ENCODE data around the gene KLK15.
"Not testable (repeated sequence)": the region's sequence is repeated elsewhere in the genome, so short reads cannot be mapped to it uniquely, and the experiment has no call there.

The KLK15 gene

DNA sequence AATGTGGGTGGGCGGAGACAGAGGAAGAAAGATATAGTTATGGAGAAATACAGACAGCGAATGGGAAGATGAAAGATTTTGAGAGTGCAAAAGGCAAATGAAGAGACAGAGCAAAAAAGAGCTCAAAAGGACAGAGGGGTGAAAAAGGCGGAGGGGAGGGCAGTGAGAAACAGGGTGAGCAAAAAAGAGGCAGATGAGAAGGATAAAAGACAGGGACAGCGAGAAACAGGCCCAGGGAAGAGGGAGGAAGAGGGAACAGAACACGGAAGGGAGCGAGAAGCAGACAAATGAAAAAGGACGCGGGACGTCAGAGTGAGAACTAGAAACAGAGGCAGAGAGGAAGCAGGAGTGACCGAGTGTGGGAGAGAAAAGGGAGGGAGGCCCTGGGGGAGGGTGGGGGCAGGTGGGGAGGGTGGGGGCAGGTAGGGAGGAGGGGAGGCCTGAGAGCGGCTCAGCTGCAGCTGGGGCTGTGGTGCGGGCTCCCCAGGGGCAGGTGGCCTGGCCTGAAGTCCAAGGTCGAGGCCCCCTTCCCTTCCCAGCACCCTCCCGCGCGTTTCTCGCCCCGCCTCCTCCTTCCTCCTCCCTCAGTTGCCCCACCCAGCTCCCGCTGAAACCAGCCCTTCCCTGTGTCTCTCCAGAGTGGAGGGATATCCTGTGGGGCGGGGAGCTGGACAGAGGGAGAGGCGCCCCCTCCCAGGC lies 12.7 kb downstream of the KLK15 start:
- Histone ChIP-seq H3K9ac (ENCODE audit: low read length) (no peak overlapping the region), H3K36me3 (ENCODE audit: control insufficient read depth, insufficient read depth, low read length) (no peaks in the 10 kb centered on the region), H3K4me3 (ENCODE audit: low read depth, low read length) (peak overlapping the region; percentile 54), H3K27me3 (ENCODE audit: control insufficient read depth, insufficient read depth, low read length) (peaks cover 90% of the 10 kb centered on the region), H3K4me1 (ENCODE audit: control insufficient read depth, insufficient read depth, low read length) (peaks cover 31% of the 10 kb centered on the region), H3K27ac (ENCODE audit: low read depth, low read length) (no peak overlapping the region), H3K9me3 (ENCODE audit: control insufficient read depth, insufficient read depth, low read depth, low read length) (no peaks in the 10 kb centered on the region)

DNA sequence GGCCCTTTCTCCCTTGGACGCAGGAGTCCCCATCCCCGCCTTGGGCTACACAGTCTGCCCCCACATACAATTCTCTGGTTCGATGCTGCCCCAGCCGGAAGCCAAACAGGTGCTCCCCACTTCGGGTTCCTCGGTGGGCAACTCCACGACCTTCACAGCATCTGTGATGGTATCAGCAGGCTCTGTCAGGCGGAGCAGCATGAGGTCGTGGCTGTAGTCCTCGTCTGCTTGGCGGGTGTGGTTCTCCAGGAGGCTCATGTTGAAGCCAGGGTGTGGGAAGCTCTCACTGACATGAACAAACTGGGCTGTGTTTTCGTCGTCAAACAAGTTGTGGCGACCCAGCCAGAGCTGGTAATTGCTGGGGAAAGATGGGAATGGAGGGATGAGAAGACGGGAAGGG lies 13.3 kb downstream of the KLK15 start:
- peaks cover 90% of the 10 kb centered on the region for H3K27me3 ChIP-seq (ENCODE audit: control insufficient read depth, insufficient read depth, low read length)
- no peaks in the 10 kb centered on the region for H3K36me3 ChIP-seq (ENCODE audit: control insufficient read depth, insufficient read depth, low read length)
- H3K27ac ChIP-seq (ENCODE audit: low read depth, low read length), result no peak overlapping the region
- no peaks in the 10 kb centered on the region for H3K9me3 ChIP-seq (ENCODE audit: control insufficient read depth, insufficient read depth, low read depth, low read length)
- peaks cover 31% of the 10 kb centered on the region for H3K4me1 ChIP-seq (ENCODE audit: control insufficient read depth, insufficient read depth, low read length)
- peak overlapping the region; percentile 54 for H3K4me3 ChIP-seq (ENCODE audit: low read depth, low read length)
- H3K9ac ChIP-seq (ENCODE audit: low read length), result no peak overlapping the region

- H3K36me3 ChIP-seq (ENCODE audit: control insufficient read depth, insufficient read depth, low read length), result no peaks in the 10 kb centered on the region
- H3K4me3 ChIP-seq (ENCODE audit: low read depth, low read length), result peak overlapping the region; percentile 54
- no peaks in the 10 kb centered on the region for H3K9me3 ChIP-seq (ENCODE audit: control insufficient read depth, insufficient read depth, low read depth, low read length)
- no peak overlapping the region for H3K27ac ChIP-seq (ENCODE audit: low read depth, low read length)
- peaks cover 93% of the 10 kb centered on the region for H3K27me3 ChIP-seq (ENCODE audit: control insufficient read depth, insufficient read depth, low read length)
- no peak overlapping the region for H3K9ac ChIP-seq (ENCODE audit: low read length)
- H3K4me1 ChIP-seq (ENCODE audit: control insufficient read depth, insufficient read depth, low read length), result peaks cover 31% of the 10 kb centered on the region
Observed at GRCh38 chr19:50819636-50820035, 13.7 kb downstream of the KLK15 start.

- no peak overlapping the region for H3K27ac ChIP-seq (ENCODE audit: low read depth, low read length)
- H3K36me3 ChIP-seq (ENCODE audit: control insufficient read depth, insufficient read depth, low read length), result no peaks in the 10 kb centered on the region
- H3K4me3 ChIP-seq (ENCODE audit: low read depth, low read length), result peak overlapping the region; percentile 93; the same call in 1 of the 2 replicates
- peaks cover 90% of the 10 kb centered on the region for H3K27me3 ChIP-seq (ENCODE audit: control insufficient read depth, insufficient read depth, low read length)
- H3K4me1 ChIP-seq (ENCODE audit: control insufficient read depth, insufficient read depth, low read length), result peaks cover 31% of the 10 kb centered on the region
- no peak overlapping the region for H3K9ac ChIP-seq (ENCODE audit: low read length)
- no peaks in the 10 kb centered on the region for H3K9me3 ChIP-seq (ENCODE audit: control insufficient read depth, insufficient read depth, low read depth, low read length)
Observed at GRCh38 chr19:50818859-50819472, 14.4 kb downstream of the KLK15 start.

DNA sequence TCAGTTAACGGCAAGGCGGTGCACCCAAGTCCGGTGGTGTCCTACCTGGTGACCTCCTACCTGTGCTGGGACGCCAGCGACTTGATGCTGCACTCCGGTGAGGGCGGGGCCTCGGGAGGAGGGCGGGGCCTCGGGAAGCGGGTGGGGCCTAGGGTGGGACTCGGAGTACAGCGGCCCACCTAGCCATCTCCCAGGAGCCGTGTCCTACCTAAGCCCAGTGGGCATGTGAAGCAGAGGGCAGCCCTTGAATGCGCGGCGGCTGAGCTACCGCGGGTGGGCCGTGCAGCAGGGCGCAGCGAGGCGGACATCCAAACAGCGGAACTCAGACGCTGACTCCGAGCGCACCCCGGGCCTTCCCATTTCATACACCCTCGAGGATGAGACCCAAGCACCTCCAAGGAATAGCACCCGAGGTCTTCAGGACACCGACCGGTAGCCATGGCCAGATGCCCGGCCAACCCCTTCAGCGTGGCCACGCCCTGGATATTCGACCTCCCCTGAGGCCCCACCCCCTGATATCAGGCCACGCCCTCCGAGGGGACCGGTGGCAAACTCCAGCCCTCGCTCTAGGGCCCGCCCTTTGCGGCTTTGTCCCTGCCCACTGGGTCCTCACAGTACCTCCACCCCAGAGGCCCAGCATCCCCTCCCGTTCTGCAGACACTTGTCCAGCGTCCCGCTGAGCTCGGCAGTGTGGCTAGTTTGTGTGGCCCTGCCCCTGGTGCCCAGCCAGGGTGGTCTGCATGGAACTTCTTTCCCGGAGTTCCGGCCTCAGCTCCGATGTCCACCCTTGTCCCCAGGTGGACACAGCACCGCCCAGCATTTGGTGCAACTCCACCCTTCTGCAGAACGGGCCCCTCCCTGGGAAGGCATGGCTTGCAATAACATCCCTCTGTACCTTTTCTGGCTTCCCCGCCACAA lies 15.2 kb downstream of the KLK15 start:
- Histone ChIP-seq H3K27ac (ENCODE audit: low read depth, low read length) (no peak overlapping the region), H3K9ac (ENCODE audit: low read length) (no peak overlapping the region), H3K4me1 (ENCODE audit: control insufficient read depth, insufficient read depth, low read length) (peaks cover 31% of the 10 kb centered on the region), H3K36me3 (ENCODE audit: control insufficient read depth, insufficient read depth, low read length) (no peaks in the 10 kb centered on the region), H3K27me3 (ENCODE audit: control insufficient read depth, insufficient read depth, low read length) (peaks cover 84% of the 10 kb centered on the region), H3K4me3 (ENCODE audit: low read depth, low read length) (peak overlapping the region; percentile 93), H3K9me3 (ENCODE audit: control insufficient read depth, insufficient read depth, low read depth, low read length) (no peaks in the 10 kb centered on the region)

DNA sequence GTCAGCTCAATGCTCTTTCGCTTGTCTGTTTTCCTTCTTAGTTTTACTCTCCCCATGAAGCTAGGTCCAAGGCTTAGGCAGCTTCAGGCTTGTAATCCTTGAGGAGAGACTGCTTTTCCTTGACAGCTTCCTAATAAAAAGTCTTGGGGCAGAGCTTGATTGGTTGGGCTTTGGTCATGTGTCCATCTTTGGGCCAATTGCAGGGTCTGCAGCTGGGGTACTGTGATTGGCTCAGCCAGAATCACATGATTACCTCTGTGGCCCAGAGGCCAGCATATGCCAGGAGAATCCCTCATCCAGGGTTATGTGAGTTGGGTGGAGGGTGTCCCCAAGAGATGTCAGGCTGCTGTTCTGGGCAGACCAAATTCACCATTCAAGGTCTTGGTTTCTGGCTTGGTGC lies 17.9 kb downstream of the KLK15 start:
- no peaks in the 10 kb centered on the region for H3K36me3 ChIP-seq (ENCODE audit: control insufficient read depth, insufficient read depth, low read length)
- H3K9me3 ChIP-seq (ENCODE audit: control insufficient read depth, insufficient read depth, low read depth, low read length), result no peaks in the 10 kb centered on the region
- H3K27me3 ChIP-seq (ENCODE audit: control insufficient read depth, insufficient read depth, low read length), result peaks cover 81% of the 10 kb centered on the region
- no peak overlapping the region for H3K9ac ChIP-seq (ENCODE audit: low read length)
- no peak overlapping the region for H3K4me3 ChIP-seq (ENCODE audit: low read depth, low read length)
- H3K27ac ChIP-seq (ENCODE audit: low read depth, low read length), result no peak overlapping the region
- peaks cover 19% of the 10 kb centered on the region for H3K4me1 ChIP-seq (ENCODE audit: control insufficient read depth, insufficient read depth, low read length)

DNA sequence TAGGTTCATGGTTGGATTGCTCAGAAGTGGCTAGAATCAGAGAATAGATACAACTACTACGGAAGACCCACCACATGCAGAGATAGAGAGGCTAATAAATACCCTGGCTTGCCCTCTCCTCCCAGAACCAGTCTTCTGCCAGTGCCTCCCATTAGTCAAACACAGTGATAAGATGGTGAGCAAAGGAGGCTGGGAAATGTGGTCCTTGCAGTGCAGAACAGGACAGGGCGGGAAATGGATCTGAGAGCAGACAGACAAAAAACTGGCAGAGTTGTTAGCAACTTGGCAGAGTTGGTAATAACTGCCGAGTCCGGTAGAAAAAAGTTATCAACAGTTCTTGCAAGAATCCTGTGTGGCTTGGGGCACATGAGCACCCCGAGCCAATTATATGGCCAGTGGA lies 18.5 kb downstream of the KLK15 start:
- H3K4me1 ChIP-seq (ENCODE audit: control insufficient read depth, insufficient read depth, low read length), result peaks cover 13% of the 10 kb centered on the region
- H3K36me3 ChIP-seq (ENCODE audit: control insufficient read depth, insufficient read depth, low read length), result no peaks in the 10 kb centered on the region
- H3K9me3 ChIP-seq (ENCODE audit: control insufficient read depth, insufficient read depth, low read depth, low read length), result no peaks in the 10 kb centered on the region
- peaks cover 79% of the 10 kb centered on the region for H3K27me3 ChIP-seq (ENCODE audit: control insufficient read depth, insufficient read depth, low read length)
- no peak overlapping the region for H3K4me3 ChIP-seq (ENCODE audit: low read depth, low read length)
- H3K9ac ChIP-seq (ENCODE audit: low read length), result no peak overlapping the region
- H3K27ac ChIP-seq (ENCODE audit: low read depth, low read length), result no peak overlapping the region

- no peak overlapping the region for H3K4me3 ChIP-seq (ENCODE audit: low read depth, low read length)
- H3K4me1 ChIP-seq (ENCODE audit: control insufficient read depth, insufficient read depth, low read length), result peaks cover 2% of the 10 kb centered on the region; the same call in 1 of the 2 replicates
- H3K9me3 ChIP-seq (ENCODE audit: control insufficient read depth, insufficient read depth, low read depth, low read length), result no peaks in the 10 kb centered on the region
- no peaks in the 10 kb centered on the region for H3K36me3 ChIP-seq (ENCODE audit: control insufficient read depth, insufficient read depth, low read length)
- no peak overlapping the region for H3K9ac ChIP-seq (ENCODE audit: low read length)
- no peak overlapping the region for H3K27ac ChIP-seq (ENCODE audit: low read depth, low read length)
- H3K27me3 ChIP-seq (ENCODE audit: control insufficient read depth, insufficient read depth, low read length), result peaks cover 72% of the 10 kb centered on the region
Observed at GRCh38 chr19:50812474-50812873, 20.9 kb downstream of the KLK15 start.

DNA sequence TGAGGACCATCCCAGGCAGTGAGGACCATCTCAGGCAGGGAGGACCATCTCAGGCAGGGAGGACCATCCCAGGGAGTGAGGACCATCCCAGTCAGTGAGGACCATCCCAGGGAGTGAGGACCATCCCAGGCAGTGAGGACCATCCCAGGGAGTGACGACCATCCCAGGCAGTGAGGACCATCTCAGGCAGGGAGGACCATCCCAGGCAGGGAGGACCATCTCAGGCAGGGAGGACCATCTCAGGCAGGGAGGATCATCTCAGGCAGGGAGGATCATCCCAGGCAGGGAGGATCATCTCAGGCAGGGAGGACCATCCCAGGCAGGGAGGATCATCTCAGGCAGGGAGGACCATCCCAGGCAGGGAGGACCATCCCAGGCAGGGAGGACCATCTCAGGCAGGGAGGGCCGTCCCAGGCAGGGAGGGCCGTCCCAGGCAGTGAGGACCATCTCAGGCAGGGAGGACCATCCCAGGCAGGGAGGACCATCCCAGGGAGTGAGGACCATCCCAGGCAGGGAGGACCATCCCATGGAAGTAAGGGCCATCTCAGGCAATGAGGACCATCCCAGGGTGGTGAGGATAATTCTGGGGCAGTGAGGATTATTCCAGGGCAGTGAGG lies 21.6 kb downstream of the KLK15 start:
- not testable (repeated sequence) for H3K9me3 ChIP-seq (ENCODE audit: control insufficient read depth, insufficient read depth, low read depth, low read length); H3K4me3 ChIP-seq (ENCODE audit: low read depth, low read length); H3K9ac ChIP-seq (ENCODE audit: low read length); H3K4me1 ChIP-seq (ENCODE audit: control insufficient read depth, insufficient read depth, low read length); H3K27ac ChIP-seq (ENCODE audit: low read depth, low read length); H3K36me3 ChIP-seq (ENCODE audit: control insufficient read depth, insufficient read depth, low read length)
- peaks cover 66% of the 10 kb centered on the region for H3K27me3 ChIP-seq (ENCODE audit: control insufficient read depth, insufficient read depth, low read length)

DNA sequence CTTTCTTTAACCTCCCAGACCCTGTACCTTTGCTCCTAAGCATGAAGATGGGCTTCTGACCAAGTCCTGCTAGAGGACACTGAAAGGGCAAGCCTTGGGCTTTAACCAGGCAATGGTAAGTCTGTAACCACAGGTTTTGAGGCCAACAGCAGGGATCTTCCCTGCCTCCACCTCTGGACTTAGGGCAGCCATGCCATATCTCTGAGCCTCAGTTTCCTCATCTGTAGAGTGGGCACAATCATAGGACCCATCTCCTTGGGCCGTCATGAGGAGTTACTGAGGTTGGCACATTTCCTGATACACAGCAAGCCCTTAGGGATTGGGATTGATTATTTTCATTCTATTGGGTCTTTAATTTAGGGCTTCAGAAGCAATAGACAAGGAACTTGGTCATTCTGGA lies 24.5 kb downstream of the KLK15 start:
- H3K4me1 ChIP-seq (ENCODE audit: control insufficient read depth, insufficient read depth, low read length), result no peaks in the 10 kb centered on the region
- peaks cover 42% of the 10 kb centered on the region for H3K27me3 ChIP-seq (ENCODE audit: control insufficient read depth, insufficient read depth, low read length)
- no peaks in the 10 kb centered on the region for H3K9me3 ChIP-seq (ENCODE audit: control insufficient read depth, insufficient read depth, low read depth, low read length)
- H3K27ac ChIP-seq (ENCODE audit: low read depth, low read length), result no peak overlapping the region
- H3K4me3 ChIP-seq (ENCODE audit: low read depth, low read length), result no peak overlapping the region
- no peak overlapping the region for H3K9ac ChIP-seq (ENCODE audit: low read length)
- 0 out of 2 replicates have a peak, but pooled peaks cover 2% of the 10 kb centered on the region for H3K36me3 ChIP-seq (ENCODE audit: control insufficient read depth, insufficient read depth, low read length)
